HG03025 (cell line): ENCODE results near the gene CXCR5.

Experiments used
- ATAC-seq: cut with Tn5 transposase; IDR thresholded peaks from one replicate; pipeline ENCODE4 v1.9.1; 2021; ENCODE audit warnings: mild to moderate bottlenecking, moderate library complexity; ENCODE audit not compliant: unreplicated experiment, low FRiP score

Gene CXCR5

DNA sequence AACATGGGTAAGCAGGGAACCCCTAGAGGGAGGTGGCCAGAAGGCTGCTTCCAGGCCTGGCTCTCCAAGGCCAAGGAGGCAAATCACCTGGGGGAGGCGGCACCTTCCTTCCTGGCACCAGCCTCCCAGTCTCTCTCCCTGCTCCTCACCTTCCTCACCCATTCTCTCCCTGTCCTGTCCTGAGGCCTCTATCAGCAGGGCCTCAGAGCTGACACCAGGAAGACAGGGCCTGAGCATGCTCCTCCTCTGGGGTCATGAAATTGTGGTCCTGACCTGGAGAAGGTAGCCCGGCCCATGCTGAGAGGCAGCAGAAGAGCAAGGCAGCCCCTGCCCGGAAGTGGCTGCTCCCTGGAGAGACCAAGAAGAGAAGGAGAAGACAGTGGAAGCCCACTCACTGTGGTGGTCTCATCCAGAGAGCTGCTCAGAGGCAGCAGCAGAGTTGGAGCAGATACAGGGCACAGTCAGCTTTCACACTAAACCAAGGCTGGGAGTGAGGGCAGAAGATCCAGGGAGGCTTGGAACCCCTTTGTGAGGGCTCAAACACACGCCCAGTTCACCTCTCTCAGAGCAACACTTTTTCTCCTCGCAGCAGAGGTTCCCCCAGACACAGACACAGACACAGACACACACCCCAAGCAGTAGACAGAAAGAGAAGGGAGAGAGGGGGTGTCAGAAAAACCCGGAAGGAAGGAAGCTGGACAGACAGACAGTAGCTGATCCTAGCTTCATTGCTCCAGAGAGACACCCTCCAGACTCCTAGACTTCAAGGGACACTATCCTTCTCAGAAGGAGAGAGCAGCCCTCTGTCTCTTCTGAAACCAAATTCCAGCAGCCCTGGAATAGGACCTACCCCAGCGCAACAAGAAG, 40.3 kb downstream of the CXCR5 start:
- no peak for ATAC-seq

GRCh38 chr11:118924591-118925585, 41.2 kb downstream of the CXCR5 start:
- no peak for ATAC-seq

GRCh38 chr11:118927554-118928100, 43.9 kb downstream of the CXCR5 start:
- no peak for ATAC-seq

GRCh38 chr11:118928101-118928869, 44.6 kb downstream of the CXCR5 start:
- peak; percentile 41 for ATAC-seq

- ATAC-seq = peak; percentile 1
These were observed 45.3 kb downstream of the CXCR5 start for GRCh38 chr11:118928870-118929500.

- ATAC-seq = no peak
These were observed 45.9 kb downstream of the CXCR5 start for GRCh38 chr11:118929501-118930093.

DNA sequence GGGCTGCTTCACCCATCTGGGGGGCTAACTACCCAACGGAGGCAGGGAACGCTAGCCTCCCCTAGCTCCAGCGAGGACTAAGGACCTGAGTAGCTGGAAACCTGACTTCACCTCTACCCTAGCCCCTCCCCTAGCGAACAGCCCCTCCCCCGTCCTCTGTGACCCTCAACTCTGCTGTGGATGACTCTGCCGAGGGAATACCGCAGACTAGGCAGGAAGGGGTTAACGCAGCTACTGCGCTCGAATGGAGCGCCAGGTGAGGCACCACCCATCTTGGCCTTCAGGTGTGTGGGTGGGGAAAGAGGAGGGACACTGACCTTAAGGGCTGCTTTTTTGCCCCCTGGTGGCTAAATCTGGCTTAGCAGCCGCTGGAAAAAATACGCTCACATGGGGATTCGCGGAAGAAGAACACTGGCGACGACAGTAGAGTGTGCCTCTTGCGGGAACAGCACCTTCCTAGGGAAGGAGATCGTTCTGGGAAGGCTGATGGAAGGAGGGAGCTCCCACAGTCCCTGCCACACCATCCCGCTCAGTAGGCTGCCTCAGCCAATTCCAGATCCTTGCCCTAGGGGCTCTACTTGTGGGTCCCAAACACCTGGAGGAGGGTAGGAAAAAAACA, 46.5 kb downstream of the CXCR5 start:
- ATAC-seq = no peak

- ATAC-seq = no peak
These were observed 47.9 kb downstream of the CXCR5 start for GRCh38 chr11:118931571-118931970.

DNA sequence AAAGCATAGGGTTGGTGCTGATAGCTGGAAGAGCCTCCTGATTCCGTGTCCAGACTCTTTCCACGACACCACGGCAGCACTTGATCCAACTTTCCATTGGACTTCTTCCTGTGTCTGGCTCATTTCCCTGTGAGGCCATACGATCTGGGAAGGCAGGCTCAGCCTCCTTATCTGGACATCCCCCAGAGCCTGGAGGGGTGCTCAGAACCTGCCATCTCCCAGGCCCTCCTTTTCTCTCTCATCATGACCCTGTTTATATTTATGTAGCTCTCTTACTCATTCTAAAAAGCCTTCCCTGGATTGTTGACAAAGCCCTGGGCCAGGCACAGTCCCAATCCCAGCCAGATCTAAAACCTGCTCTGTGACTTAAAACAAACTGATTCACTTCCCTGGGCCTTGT, 49.8 kb downstream of the CXCR5 start:
- no peak for ATAC-seq

- no peak for ATAC-seq
These were observed 51.7 kb downstream of the CXCR5 start for GRCh38 chr11:118935376-118935775.

- ATAC-seq = no peak
These were observed 55.1 kb downstream of the CXCR5 start for GRCh38 chr11:118938491-118939403.

- ATAC-seq = no peak
These were observed 55.8 kb downstream of the CXCR5 start for GRCh38 chr11:118939404-118939915.

DNA sequence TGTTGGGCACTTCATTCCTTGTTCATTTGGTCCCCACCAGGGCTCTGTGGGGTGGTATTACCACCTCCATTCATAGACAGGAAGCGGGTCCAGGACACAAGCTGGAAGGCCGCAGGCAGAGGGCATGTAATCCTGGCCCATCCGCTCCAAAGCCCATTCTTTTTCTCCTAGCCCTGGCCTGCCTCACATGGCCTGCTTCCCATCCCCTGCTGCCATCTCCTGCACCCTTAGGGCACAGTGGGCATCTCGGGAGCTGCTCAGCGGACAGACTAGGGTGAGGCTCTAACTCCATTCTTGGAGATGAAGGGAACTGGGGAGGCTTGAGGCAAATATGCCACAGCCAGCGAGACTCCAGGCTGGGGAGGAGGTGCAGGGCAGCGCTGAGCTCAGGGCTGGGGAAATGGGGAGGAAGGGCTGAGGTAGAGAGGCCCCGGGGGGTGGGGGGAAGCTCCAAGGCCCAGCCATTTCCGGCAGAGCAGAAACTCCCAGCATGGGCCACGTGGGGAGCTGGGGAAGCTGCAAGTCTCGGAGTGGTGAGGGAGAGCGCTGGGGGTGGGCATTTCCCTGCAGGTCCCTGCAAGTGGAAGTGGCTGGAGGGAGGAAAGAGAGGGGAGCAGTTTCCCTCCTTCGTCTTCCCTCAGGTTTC, 56.4 kb downstream of the CXCR5 start:
- ATAC-seq = no peak

DNA sequence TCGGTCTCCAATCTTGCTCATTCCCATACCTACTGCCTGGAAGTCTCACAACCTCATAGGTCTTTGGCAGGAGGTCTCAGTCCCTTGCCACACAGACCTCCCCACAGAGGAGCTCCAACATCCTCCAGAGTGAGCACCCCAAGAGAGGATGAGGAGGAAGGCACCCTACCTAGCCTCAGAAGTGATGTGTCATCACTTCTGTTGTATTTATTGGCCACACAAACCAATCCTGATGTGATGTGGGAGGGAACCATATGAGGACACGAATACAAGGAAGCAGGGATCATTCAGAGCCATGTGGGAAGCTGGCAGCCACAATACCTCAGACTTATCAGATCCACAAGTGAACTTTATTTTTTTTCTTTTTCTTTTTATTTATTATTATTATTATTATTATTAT, 63.4 kb downstream of the CXCR5 start:
- ATAC-seq = no peak
